NCI-H526 treated with DMSO at 0.1 percent for 48 hours (cell line): ENCODE measurements around the gene WBP1.
A peak's percentile ranks its signal among the peaks of the same experiment; 100 is the strongest.
"Not testable (repeated sequence)": the region's sequence is repeated elsewhere in the genome, so short reads cannot be mapped to it uniquely, and the experiment has no call there.

ENCODE experiments used
- DNase-seq: peaks from one replicate; lab custom pipeline; 2025; lab: John Stamatoyannopoulos, UW

The WBP1 gene

DNA sequence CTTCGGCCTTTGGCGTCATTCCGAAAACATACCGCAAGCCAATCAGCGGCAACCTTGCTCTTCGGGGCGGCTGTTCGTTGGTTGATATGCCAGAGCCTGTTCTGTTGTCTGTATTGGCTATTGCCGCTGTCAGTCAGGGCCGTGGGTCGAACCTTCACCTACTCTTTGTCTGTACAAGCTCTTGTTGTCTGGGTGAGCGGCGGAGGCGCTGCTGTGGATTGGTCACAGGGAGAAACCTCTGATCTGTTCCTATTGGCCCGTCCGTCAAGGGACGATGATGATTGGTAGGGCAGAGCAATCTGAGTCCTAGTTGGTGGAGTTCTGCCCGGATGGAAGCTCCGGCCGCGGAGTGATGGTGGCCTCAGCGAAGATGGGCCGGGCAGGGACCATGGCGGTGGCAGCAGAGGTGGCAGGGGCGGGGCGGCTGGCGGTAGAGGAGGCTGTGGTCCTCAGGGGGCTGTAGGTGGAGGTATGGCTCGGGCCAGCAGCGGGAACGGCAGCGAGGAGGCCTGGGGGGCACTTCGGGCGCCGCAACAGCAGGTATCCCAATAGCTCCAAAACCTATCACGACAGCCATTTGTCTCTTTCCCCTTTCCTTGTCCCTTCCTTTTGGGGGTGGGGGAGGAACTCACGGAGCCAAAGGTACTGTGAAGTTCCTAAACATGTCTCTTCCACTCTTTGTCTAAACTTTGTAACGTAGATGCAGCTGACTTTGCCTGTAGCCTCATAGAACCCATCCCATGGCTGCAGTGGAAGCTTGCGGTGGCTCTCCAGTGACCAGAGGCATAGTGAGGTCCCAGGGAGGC, at the start of gene WBP1:
TSS of gene WBP1 (plus strand) at position 307 of the 806 bp plus-strand sequence. CDS start at position 472, 165 bp downstream.
- DNase-seq, result peak; percentile 99

DNA sequence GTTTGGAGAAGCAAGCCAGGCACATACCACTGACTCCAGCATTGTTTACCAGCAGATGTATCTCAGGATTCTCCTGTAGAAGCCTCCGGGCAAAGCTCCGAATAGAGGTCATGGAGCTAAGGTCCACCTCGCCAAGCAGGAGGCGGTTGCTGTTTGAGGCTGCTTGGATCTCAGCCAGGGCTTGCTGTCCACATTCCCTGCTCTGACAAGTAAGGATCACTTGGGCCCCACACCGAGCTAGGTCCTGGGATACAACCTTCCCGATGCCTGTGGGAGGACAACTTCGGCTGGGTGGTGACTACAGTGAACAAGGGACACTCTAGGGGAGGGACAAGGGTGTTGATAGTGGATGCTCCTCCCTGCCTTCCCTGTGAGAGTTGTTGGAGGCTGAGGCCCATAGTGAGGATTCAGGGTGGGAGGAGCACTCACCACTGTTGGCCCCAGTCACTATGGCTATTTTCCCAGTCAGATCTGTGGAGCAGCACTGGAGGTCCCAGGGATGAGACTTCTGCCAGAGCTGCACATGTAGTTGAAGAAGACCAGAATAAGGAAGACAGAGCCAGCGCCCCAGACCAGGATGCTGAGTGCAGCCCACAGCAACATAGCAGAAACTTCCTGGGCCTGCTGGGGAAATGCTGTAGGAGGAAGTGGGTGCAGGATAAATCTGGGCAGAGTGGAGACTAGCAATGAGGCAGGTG, 45.1 kb upstream of the WBP1 start:
- DNase-seq, result no peak

DNA sequence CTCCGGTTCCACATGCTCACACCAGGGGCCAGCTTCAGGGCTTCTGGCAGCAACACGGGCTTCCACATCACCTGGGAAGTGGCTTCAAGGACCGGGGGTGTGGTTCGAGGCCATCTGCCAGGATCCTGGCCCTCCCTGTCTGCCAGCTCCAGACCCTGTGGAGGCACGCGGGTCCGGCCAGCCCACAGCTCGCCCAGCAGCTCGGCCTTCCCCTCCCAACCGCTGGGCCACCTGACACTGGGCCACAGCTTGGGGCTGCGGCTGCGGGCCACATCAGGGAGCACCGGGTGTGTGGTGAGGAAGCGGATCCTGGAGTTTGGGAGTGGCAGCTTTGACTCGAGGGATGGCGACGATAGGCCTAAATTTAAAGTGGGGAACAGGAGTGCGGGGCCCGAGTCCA, 43.8 kb upstream of the WBP1 start:
- no peak for DNase-seq

DNA sequence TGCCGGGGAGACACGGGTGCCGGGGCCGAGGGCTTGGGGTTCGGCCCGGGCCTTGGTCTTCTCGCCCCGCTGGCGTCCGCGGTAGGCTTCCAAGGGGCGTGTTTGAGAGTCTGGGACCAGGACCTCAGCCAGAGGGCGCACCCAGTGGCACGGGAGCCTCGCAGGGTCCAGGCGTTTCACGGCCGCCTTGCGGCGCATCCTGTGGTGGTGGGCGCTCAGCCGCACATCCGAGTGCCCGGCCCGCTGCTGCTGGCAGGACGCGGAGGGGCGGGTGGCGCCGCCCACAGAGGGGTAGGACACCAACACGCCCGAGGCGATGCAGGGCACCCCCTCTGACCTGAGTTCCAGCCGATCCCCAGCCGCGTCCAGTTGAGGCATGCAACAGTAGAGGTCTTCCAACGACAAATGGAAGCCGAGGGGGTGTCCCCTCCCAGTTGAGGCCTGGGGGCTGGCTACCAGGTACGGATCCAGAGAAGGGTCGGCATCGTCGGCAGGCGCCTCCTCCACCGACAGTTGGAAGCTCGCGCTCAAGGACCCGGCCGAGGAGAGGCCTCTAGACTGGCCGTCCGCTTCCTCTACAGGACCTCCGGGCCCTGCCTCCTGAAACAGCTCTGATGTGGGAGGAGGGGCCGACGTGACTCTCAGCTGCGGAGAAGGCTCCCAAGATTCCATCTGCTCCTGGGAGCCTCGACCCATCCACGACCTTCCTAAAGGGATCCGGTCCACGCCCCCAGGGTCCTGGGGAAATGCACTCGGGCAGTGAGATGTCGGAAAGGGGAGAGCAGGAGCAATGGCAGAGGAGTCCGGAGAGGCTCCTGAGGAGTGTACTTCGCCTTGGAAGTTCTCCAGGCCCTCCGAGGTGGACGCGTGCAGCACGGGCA, 43.1 kb upstream of the WBP1 start:
- no peak for DNase-seq

- DNase-seq, result no peak
These were observed 42.4 kb upstream of the WBP1 start for GRCh38 chr2:74415762-74416395.

DNA sequence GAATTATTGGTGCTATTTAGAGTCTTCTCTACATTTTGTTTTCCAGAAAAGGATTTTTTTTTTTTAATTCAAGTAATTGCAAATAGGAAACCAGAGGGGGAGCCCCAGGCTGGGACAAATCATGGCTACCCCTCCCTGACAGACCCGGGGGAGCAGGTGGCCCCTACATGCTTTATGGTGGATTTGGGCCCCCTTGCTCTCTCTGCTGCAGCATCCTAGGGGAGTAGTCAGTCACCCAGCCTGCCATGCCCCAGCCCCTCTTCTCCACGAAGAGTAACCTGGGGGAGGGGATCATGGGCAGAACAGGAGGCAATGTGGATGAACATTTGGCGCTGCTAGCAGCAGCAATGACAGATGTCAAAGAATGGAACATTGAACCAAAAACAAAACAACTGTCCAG, 41.5 kb upstream of the WBP1 start:
- no peak for DNase-seq

DNA sequence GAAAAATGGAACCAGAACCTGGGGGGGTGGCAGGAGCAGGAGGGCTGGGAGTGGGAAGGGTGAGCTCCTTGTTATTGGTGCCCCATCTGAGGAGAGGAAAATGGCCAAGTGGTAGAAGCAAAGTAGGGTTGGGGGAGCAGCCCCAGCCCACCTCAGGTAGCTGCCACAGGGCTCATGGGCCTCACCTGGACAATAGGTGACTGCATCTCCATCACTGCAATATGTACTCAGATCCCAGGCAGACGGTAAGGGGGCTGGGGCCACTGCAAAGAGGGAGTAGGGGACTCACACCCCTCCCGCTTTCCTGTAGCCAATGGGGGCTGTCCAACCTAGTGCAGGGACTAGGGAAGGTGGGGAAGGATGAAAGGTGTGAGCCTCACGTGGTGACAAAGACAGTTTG, 41.0 kb upstream of the WBP1 start:
- no peak for DNase-seq

DNA sequence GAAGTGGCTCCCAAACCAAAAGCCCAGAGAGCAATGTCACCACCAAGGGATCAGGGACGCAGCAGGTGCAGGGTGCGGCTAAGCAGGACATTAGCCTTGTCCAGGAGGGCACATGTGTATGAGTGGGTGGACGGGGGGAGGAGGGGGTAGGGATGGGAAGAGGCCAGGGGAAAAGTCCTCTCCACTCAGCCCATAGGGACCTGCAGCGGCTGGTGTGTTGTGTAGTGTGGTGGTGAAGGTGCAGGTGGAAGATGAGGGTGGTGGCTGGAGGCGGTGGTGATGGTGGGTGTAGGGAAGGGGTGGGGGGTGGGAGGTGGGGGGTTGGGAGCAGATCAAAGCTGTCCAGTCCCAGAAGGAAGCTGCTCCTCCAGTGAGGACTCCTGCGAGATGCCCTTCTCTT, 40.5 kb upstream of the WBP1 start:
- DNase-seq, result no peak

DNA sequence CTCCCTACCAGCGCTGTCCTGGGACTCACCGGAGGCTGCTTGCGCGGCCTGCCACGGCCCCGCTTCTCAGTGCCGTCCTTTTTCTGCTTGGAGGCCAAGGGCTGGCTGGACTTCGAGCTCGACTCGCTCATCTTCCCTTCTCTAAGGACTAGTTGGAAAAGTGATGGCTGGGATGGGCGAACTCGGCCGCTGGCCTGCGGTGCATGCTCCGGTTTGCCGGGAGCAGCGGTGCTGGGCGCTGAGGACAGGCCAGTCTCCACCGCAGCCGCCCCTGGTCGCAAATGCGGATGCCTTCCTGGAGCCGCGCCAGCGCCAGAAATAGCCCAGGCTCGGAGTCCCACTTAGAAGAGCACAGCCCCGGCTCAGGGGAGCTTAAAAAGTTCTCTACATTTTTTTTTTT, 39.9 kb upstream of the WBP1 start:
- no peak for DNase-seq

DNA sequence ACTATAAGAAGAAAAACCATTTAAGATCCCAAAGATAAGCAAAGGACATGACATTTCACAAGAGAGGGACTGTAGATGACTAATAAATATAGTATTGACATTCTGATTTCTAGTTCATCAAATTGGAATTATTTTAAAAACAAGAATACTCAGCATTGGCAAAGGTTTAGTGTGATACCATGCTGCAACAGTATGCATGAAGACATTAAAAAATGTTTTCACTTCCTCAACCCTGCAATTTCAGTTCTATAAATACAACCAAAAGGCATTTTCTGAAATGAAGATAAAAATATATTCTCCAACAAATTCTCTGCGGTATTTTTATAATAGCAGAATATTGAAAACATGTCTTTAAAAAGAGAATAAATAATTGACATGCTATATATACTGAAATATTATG, 38.9 kb upstream of the WBP1 start:
- DNase-seq, result no peak

- DNase-seq, result no peak
These were observed 38.2 kb upstream of the WBP1 start for GRCh38 chr2:74420006-74420405.

- not testable (repeated sequence) for DNase-seq
These were observed 37.7 kb upstream of the WBP1 start for GRCh38 chr2:74420443-74421103.

- DNase-seq, result peak; percentile 73
These were observed 36.9 kb upstream of the WBP1 start, which contains the start of the genes C2orf81 and WDR54 for GRCh38 chr2:74421221-74421870. Gene C2orf81, minus strand, starts transcription at chr2:74421619. Its CDS starts 59 bp downstream, at chr2:74421560. Gene WDR54, plus strand, starts transcription at chr2:74421730. Its CDS starts 424 bp downstream, at chr2:74422154.

- DNase-seq, result no peak
These were observed 34.8 kb upstream of the WBP1 start for GRCh38 chr2:74423231-74424095.

DNA sequence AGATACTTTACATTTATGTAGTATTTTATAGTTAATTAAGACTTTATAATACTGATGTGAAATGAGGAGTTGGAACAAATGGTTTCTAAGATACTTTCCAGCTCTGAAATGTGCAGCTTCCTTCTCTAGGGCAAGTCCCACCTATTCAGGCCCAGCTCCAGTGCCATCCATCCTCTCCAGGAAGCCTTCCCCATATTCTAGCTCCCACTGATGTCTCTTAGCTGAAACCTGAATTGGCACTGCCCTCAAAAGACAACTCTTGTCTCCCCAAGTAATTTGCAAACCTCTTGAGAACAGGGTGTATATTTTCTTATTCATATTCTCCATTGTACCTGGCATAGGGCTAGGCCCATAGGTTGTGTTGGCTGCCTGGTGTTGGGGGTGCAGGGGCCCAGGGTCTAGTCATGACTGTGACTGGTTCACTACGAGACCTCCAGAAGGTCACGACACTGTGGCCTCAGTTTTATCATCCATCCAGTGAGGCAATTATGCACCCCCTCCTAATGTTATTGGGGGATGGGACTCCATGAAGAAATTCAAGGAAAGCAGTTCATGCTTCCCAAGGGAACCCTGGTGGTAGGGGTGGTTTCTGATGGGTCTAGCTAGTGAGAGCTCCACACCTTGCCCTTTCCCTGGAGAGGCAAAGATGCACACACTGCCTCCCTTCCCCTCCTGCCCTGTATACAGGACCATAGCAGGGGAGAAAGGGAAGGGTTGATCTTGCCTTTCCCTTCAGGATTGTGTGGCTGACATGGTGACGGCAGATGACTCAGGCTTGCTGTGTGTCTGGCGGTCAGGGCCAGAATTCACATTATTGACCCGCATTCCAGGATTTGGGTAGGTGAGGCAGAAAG, 33.9 kb upstream of the WBP1 start:
- no peak for DNase-seq

DNA sequence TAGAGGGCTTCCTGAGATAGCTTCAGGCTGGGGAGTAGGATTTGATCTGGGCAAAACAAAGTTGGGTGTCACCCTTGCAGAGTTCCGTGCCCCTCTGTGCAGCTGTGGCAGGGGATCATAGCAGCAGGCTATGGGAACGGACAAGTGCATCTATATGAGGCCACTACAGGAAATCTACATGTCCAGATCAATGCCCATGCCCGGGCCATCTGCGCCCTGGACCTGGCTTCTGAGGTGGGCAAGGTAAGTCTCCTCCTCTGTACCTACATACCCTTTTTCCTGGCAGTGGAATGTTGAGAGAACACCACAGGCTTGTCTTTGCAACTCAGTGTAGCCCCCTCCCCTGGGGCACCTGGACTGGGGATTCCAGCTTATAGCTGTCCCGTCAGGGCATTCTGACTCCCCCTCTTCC, 33.2 kb upstream of the WBP1 start:
- no peak for DNase-seq

- no peak for DNase-seq
These were observed 32.7 kb upstream of the WBP1 start for GRCh38 chr2:74425523-74425922.

- DNase-seq, result no peak
These were observed 32.0 kb upstream of the WBP1 start for GRCh38 chr2:74426181-74426758.
